Esophagus muscularis mucosa (tissue), 4 donors: ENCODE data around the gene TMEM72. TPM values are rescaled to one million over a fixed set of nuclear protein-coding genes. Genes with fewer than 3 reads are reported as not detected.

Experiments used
- DNase-seq: peaks from one replicate; pipeline ENCODE4 v3.0.0-alpha.2; 2017; ENCODE audit errors: extremely low spot score
- H3K27ac ChIP-seq, 4 donors: fragments of 200-600 bp; sonication (generic); replicated peaks in 1 of 4; 1 replicate in 3 of 4; 2 replicates in 1 of 4; pipeline ENCODE4 v1.5.1; 2016 to 2019; ENCODE audit warnings: mild to moderate bottlenecking in 1 of 4
- H3K27me3 ChIP-seq, 4 donors: fragments of 200-600 bp; sonication (generic); one replicate each; pipeline versions ENCODE4 v1.5.1 to v1.6.0; 2016 to 2019
- H3K36me3 ChIP-seq, 4 donors: fragments of 200-600 bp; sonication (generic); one replicate each; pipeline ENCODE4 v1.5.1; 2016 to 2019
- H3K4me1 ChIP-seq, 4 donors: fragments of 200-600 bp; sonication (generic); one replicate each; pipeline ENCODE4 v1.5.1; 2016 to 2019
- H3K4me3 ChIP-seq, 4 donors: fragments of 200-600 bp; sonication (generic); 1 replicate in 2 of 4; 2 replicates in 2 of 4; pipeline ENCODE4 v1.5.1; 2016 to 2019; ENCODE audit warnings: mild to moderate bottlenecking in 4 of 4, moderate library complexity in 1 of 4
- H3K9me3 ChIP-seq, 4 donors: fragments of 200-600 bp; sonication (generic); 1 replicate in 3 of 4; 2 replicates in 1 of 4; pipeline ENCODE4 v1.5.1; 2016 to 2019
- CTCF ChIP-seq, 3 experiments: fragments of 200-600 bp in 2 of 3; fragments of 450-650 bp in 1 of 3; sonication (generic) in 2 of 3; IDR thresholded peaks; one replicate each; pipeline ENCODE4 v1.5.1; 2017 to 2019; ENCODE audit warnings: antibody characterized with exemption in 3 of 3, mild to moderate bottlenecking in 2 of 3, moderate library complexity in 1 of 3
- EP300 ChIP-seq: sonication (generic); formaldehyde crosslinking; IDR thresholded peaks from one replicate; pipeline ENCODE4 v1.6.1; 2017; ENCODE audit warnings: antibody characterized with exemption
- POLR2A ChIP-seq: fragments of 450-650 bp; IDR thresholded peaks from one replicate; pipeline ENCODE4 v1.6.1; 2017; ENCODE audit warnings: antibody characterized with exemption, moderate library complexity, mild to moderate bottlenecking, low read depth
- POLR2AphosphoS5 ChIP-seq, 2 donors: sonication (generic); formaldehyde crosslinking; IDR thresholded peaks; one replicate each; pipeline ENCODE4 v1.6.1; 2017; ENCODE audit warnings: antibody characterized with exemption in 2 of 2
- WGBS: methylation state at CpG from one replicate; pipeline ENCODE4 v1.1.5; 2018; 5-methylcytosine and 5-hydroxymethylcytosine counted together
- intact Hi-C: fragments of 100-400 bp; cut with DNase I; formaldehyde crosslinking; loops from one replicate; pipeline ENCODE4 v1.15.1; 2023
- total RNA-seq, 4 donors: library from RNA; depleted of rRNA; stranded (reverse); fragments of >200 nt; gene quantifications; one replicate each; pipeline versions ENCODE4 v1.1.0 to v1.2.1, GENCODE V29; 2016

Gene TMEM72
- total RNA-seq, 4 donors from 2014 or later: not detected

GRCh38 chr10:44962870-44963738 lies 52.0 kb downstream of the TMEM72 start:
- Histone ChIP-seq H3K4me1 (peaks cover 67 to 93% (median 91%) of the 10 kb centered on the region in 4 donors), H3K36me3 (no peaks in the 10 kb centered on the region), H3K9me3 (no peaks in the 10 kb centered on the region), H3K27me3 (no peaks in the 10 kb centered on the region), H3K27ac (peak overlapping the region; percentile 63 to 92 (median 88)), H3K4me3 (peak overlapping the region; percentile 72 to 83 (median 72))
- intact Hi-C loops: no loop called here
- WGBS: 84% methylated on average over 19 of the region's 19 CpGs
- no peak for DNase-seq
- TF ChIP-seq POLR2AphosphoS5 (IDR thresholded peaks at IDR 0.05) (no peak), POLR2A (no peak), EP300 (no peak), CTCF (IDR thresholded peaks at IDR 0.05) (peak in 1 of 3 experiments; percentile 25)

GRCh38 chr10:44963772-44964633 lies 52.9 kb downstream of the TMEM72 start:
- Histone ChIP-seq H3K36me3 (no peaks in the 10 kb centered on the region), H3K4me1 (peaks cover 69 to 92% (median 92%) of the 10 kb centered on the region in 4 donors), H3K27ac (peak overlapping the region; percentile 63 to 92 (median 88)), H3K9me3 (no peaks in the 10 kb centered on the region), H3K27me3 (no peaks in the 10 kb centered on the region), H3K4me3 (peak overlapping the region; percentile 15 to 73 (median 72))
- intact Hi-C loops: no loop called here
- no peak for DNase-seq
- 68% methylated on average over 13 of the region's 15 CpGs for WGBS
- TF ChIP-seq POLR2AphosphoS5 (IDR thresholded peaks at IDR 0.05) (peak; percentile 68 to 72), POLR2A (no peak), EP300 (peak; percentile 60)

- TF ChIP-seq POLR2A: no peak
- TF ChIP-seq CTCF (IDR thresholded peaks at IDR 0.05): no peak
- TF ChIP-seq POLR2AphosphoS5 (IDR thresholded peaks at IDR 0.05): no peak
- no peak for TF ChIP-seq EP300
- Histone ChIP-seq H3K36me3 (peaks cover 0 to 6% (median 4%) of the 10 kb centered on the region in 4 donors), H3K4me3 (no peak overlapping the region), H3K27ac (peak overlapping the region; percentile 63 to 92 (median 88)), H3K4me1 (peaks cover 72 to 97% (median 88%) of the 10 kb centered on the region in 4 donors), H3K9me3 (no peaks in the 10 kb centered on the region), H3K27me3 (no peaks in the 10 kb centered on the region)
- intact Hi-C loops: no loop called here
- no peak for DNase-seq
- 84% methylated on average over 1 of the region's 1 CpG for WGBS
Measured at GRCh38 chr10:44965104-44965503, 54.0 kb downstream of the TMEM72 start.

GRCh38 chr10:44965651-44966097 lies 54.5 kb downstream of the TMEM72 start:
- no peaks in the 10 kb centered on the region for H3K27me3 ChIP-seq
- peak overlapping the region; percentile 63 to 92 (median 88) for H3K27ac ChIP-seq
- H3K4me1 ChIP-seq: peaks cover 68 to 91% (median 82%) of the 10 kb centered on the region in 4 donors
- H3K4me3 ChIP-seq: no peak overlapping the region
- no peaks in the 10 kb centered on the region for H3K9me3 ChIP-seq
- TF ChIP-seq EP300 (no peak), CTCF (IDR thresholded peaks at IDR 0.05) (no peak), POLR2A (no peak), POLR2AphosphoS5 (IDR thresholded peaks at IDR 0.05) (no peak)
- DNase-seq: no peak
- intact Hi-C loops: no loop called here
- 88% methylated on average over 6 of the region's 6 CpGs for WGBS
- peaks cover 2 to 12% (median 10%) of the 10 kb centered on the region in 4 donors for H3K36me3 ChIP-seq
